T-helper 9 cell (primary cell): ENCODE data around the gene ZNF844.
"Not testable (repeated sequence)": the region's sequence is repeated elsewhere in the genome, so short reads cannot be mapped to it uniquely, and the experiment has no call there.

ENCODE experiments used
- DNase-seq: peaks from one replicate; pipeline ENCODE4 v3.0.0-alpha.2; 2020

Gene ZNF844

GRCh38 chr19:12092956-12093355 is 28.4 kb downstream of the ZNF844 start:
- no peak for DNase-seq

- no peak for DNase-seq
Observed at GRCh38 chr19:12093777-12094176, 29.2 kb downstream of the ZNF844 start.

- DNase-seq, result no peak
Observed at GRCh38 chr19:12095111-12095790, 30.7 kb downstream of the ZNF844 start.

GRCh38 chr19:12098040-12098439 is 33.5 kb downstream of the ZNF844 start:
- DNase-seq, result no peak

- not testable (repeated sequence) for DNase-seq
Observed at GRCh38 chr19:12103909-12104308, 39.4 kb downstream of the ZNF844 start.

- DNase-seq, result no peak
Observed at GRCh38 chr19:12111176-12111575, 46.6 kb downstream of the ZNF844 start.

- no peak for DNase-seq
Observed at GRCh38 chr19:12111943-12112637, 47.6 kb downstream of the ZNF844 start.

- no peak for DNase-seq
Observed at GRCh38 chr19:12112701-12113100, 48.2 kb downstream of the ZNF844 start.

- no peak for DNase-seq
Observed at GRCh38 chr19:12113121-12113520, 48.6 kb downstream of the ZNF844 start.

- DNase-seq, result no peak
Observed at GRCh38 chr19:12117201-12117970, 52.9 kb downstream of the ZNF844 start.

- DNase-seq, result no peak
Observed at GRCh38 chr19:12126707-12127106, 62.2 kb downstream of the ZNF844 start.
